GM21515 (cell line): ENCODE measurements around the gene BOK.
"Not testable (repeated sequence)": the region's sequence is repeated elsewhere in the genome, so short reads cannot be mapped to it uniquely, and the experiment has no call there.

ENCODE experiments used
- ATAC-seq: cut with Tn5 transposase; IDR thresholded peaks from one replicate; pipeline ENCODE4 v1.9.1; 2021; ENCODE audit not compliant: unreplicated experiment

Gene BOK

DNA sequence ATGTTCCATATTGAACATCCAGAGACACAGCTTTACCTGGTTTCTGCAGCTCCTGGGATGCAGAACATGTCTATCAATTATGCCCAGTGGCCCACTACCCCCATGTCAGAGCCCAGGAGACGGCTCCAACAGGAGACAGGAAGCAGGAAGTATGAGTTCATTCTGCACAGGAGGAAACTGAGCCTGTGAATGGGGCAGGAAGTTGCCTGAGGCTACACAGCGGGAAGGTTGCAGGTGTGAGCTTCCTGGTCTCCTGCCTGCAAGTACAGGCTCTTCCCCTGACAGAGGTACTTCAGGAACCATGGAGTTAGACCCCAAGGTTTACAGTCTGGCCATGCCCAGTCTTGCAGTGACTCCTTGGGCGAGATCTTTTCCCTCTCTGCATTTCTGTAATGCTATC is 2.8 kb upstream of the BOK start:
- no peak for ATAC-seq

DNA sequence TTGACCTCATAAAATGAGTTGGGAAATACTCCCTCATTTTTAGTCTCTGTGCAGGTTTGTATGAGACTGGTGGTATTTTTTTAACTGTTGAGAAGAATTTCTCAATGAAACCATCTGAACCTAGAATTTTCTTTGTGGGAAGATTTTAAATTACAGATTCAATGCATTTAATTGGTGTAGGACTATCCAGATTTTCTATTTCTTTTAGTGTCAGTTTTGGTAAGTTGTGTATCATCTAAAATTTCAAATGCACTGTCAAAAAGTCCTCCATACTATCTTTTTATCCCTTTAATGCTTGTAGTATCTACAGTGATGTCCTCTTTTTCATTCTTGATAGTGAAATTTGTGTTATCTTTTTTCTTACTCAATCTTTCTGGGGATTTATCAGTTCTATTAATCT is 1.8 kb upstream of the BOK start:
- no peak for ATAC-seq

GRCh38 chr2:241559323-241560161 is 997 bp downstream of the BOK start:
- no peak for ATAC-seq

DNA sequence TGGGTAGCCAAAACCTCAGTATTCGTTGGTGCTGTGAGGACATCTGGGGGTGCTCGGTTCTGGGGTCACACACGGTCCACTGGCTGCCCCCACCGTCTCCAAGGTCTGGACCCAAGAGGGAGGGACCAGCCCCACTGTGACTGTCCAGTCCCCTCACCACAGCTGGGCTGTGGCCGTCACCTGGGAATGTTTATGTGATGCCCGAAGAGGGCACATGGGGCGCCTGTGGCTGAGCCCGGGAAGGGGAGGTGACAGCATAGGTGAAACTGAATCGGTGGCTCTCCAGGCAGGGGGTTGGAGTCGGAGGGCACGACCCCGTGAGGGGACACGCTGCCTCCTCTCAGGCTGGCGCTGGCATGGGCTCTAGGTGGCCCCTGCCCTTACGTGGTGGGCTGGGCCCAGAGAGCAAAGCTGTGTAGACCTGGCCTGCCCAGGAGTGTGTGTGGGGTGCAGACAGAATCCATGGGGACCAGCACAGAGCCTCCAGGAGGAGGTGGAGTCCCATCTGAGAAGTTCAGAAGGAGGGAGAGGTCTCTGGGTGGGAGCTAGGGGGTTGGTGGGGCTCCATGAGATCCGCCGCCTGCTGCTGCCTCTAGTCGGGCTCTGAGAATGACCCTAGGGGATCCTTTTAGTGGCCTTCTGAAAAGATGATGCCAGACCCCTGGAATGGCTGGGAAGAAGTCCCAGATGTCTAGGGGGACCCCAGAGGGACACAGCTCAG is 1.8 kb downstream of the BOK start:
- no peak for ATAC-seq

DNA sequence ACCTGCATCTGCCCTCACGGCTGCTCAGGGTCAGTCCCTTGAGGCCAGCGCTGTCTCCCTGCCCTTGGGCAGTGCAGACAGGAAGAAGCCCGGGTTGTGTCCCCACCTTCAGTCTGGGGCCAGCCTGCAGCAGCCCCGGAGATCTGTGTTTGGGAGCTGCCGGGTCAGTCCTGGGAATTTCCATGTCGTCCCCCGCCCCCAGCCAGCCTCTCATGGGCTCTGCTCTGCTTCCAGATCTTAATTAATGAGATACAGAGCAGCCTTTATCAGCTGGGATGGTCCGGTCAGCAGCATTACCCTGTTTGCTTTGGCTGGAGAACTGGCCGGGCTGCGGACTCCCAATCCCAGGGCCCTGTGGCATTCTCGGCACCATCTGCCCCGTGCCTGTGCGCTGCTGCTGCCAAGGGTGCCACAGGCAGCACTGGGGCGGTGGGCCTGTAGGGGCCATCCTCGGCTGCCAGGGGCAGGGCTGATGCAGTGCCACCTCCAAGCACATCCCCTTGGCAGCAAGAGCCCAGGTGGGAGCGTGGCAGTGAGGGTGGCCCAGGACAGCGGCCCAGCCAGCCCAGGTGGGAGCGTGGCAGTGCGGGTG is 2.4 kb downstream of the BOK start:
- ATAC-seq: no peak

DNA sequence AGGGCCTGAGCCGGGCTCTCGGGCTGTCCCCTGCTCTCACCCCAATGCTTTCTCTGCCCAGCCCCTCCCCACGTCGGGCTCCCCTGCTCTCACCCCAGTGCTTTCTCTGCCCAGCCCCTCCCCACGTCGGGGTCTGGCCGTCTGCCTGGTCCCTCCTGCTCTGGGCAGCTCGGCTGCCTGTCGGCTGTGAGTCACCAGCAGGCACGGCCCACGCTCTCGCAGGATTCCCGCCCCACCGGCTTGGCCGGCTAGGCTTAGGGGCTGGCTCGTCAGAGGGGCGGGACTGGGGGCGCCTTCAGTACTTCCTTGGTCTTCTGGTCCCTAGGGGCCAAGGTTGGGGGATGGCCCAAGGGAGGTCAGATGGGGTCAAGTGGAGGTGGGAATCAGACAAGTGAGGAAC is 3.3 kb downstream of the BOK start:
- ATAC-seq: no peak

DNA sequence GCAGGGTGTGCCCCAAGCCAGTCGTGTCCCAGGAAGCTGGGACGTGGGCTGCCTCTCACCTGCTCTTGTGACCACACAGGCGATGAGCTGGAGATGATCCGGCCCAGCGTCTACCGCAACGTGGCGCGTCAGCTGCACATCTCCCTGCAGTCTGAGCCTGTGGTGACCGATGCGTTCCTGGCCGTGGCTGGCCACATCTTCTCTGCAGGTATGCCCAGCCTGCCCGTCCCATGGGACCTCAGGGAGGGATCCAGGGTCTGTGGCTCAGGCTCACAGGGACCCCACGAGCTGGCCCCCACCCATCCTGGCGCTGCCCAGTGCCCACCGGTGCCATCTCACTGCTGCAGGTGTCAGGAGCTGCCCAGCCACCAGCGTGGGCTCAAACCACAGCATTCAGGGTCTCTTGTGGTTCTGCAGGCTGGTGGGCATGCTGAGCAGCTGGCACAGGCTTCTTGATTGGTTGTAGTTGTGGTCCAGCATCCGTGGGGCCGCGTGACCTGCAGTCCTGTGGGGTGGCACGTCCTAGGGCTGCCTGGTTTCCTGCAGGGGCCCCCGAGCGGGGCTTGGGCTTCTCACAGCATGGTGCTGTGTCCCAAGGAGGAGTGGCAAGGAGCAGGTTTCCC is 3.8 kb downstream of the BOK start:
- ATAC-seq: no peak

GRCh38 chr2:241563031-241563507 is 4.5 kb downstream of the BOK start:
- ATAC-seq: no peak

- no peak for ATAC-seq
Measured at GRCh38 chr2:241563571-241563980, 5.0 kb downstream of the BOK start.

- no peak for ATAC-seq
Measured at GRCh38 chr2:241563981-241564595, 5.5 kb downstream of the BOK start.

GRCh38 chr2:241564596-241565410 is 6.3 kb downstream of the BOK start:
- ATAC-seq: no peak

DNA sequence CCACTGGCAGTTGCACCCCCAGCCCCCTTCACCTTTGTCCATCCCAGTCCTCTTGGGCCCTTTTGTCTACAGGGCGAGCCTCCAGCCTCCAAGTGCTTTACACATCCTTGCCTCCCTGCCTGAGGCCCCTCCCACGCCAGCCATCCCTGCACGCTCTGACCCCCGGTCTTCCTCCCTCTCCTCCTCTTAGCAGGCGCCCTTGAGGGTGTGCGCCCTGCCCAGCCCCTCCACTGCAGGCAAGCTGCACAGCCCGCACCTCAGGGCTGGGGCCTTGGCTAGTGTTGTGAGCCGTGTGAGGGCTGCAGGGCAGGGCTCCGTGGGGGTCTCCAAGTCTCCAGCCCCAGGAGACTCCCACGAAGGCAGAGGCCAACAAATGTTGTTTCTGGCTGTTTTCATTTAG is 6.9 kb downstream of the BOK start:
- ATAC-seq: no peak

DNA sequence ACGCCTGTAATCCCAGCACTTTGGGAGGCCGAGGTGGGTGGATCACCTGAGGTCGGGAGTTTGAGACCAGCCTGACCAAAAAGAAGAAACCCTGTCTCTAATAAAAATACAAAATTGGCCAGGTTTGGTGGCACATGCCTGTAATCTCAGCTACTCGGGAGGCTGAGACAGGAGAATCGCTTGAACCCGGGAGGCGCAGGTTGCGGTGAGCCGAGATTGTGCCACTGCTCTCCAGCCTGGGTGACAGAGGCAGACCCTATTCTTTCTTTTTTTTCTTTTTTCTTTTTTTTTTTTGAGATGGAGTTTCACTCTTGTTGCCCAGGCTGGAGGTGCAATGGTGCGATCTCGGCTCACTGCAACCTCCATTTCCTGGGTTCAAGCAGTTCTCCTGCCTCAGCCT is 7.5 kb downstream of the BOK start:
- ATAC-seq: not testable (repeated sequence)

GRCh38 chr2:241566468-241566867 is 7.9 kb downstream of the BOK start:
- ATAC-seq: no peak

- ATAC-seq: not testable (repeated sequence)
Measured at GRCh38 chr2:241567266-241567665, 8.7 kb downstream of the BOK start.

- ATAC-seq: no peak
Measured at GRCh38 chr2:241567776-241568175, 9.2 kb downstream of the BOK start.

DNA sequence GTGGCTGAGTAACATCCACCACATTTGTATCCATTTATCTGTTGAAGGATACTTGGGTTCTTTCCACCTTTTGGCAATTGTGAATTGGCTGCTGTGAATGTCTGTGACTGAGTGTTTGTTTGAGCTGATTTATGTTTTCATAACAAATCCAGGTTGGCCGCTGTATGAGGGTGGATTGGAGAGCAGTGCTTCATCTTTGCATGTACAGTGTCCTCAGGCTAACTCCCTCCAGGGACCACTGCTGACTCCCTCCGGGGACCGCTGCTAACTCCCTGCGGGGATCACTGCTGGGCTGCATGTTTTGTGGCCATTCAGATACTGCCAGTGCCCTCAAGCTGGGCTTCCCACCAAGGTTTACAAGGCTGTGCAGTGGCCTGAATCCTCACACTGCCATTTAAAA is 10.2 kb downstream of the BOK start:
- ATAC-seq: no peak

- ATAC-seq: no peak
Measured at GRCh38 chr2:241569831-241570281, 11.3 kb downstream of the BOK start.

- no peak for ATAC-seq
Measured at GRCh38 chr2:241570961-241571581, 12.5 kb downstream of the BOK start.
